D721Med (cell line): ENCODE measurements around the gene ABCA1.

Source experiments
- DNase-seq: peaks from one replicate; pipeline ENCODE4 v3.0.0; 2011; ENCODE audit warnings: low spot score; ENCODE audit not compliant: insufficient read length
- FAIRE-seq: peaks from 2 replicates; lab custom pipeline; 2011; peaks lifted over from hg19 to GRCh38; lab: Jason Lieb, UNC
- CTCF ChIP-seq: IDR thresholded peaks from 2 replicates; pipeline ENCODE4 v1.5.1; 2012; ENCODE audit warnings: mild to moderate bottlenecking, control low read depth; ENCODE audit not compliant: insufficient read depth; ENCODE audit errors: missing control alignments

The ABCA1 gene

GRCh38 chr9:104970271-104970987, 42.5 kb upstream of the ABCA1 start:
- FAIRE-seq (no peak), DNase-seq (no peak)
- no peak for TF ChIP-seq CTCF

GRCh38 chr9:104969116-104969515, 41.2 kb upstream of the ABCA1 start:
- no peak for TF ChIP-seq CTCF
- FAIRE-seq (no peak), DNase-seq (no peak)

- TF ChIP-seq CTCF, result no peak
- FAIRE-seq, result no peak
- peak; percentile 66 for DNase-seq
Observed at GRCh38 chr9:104968025-104968982, 40.3 kb upstream of the ABCA1 start.

- TF ChIP-seq CTCF, result no peak
- FAIRE-seq, result no peak
Observed at GRCh38 chr9:104963076-104963475, 35.1 kb upstream of the ABCA1 start.

GRCh38 chr9:104961701-104962359, 33.9 kb upstream of the ABCA1 start:
- FAIRE-seq (no peak), DNase-seq (no peak)
- TF ChIP-seq CTCF, result no peak

More at GRCh38 chr9:104963076-104963475, 35.1 kb upstream of the ABCA1 start:
- no peak for DNase-seq

GRCh38 chr9:104961238-104961637, 33.3 kb upstream of the ABCA1 start:
- no peak for DNase-seq
- no peak for TF ChIP-seq CTCF

More at GRCh38 chr9:104961238-104961637, 33.3 kb upstream of the ABCA1 start:
- no peak for FAIRE-seq
